HG03342 (cell line): ENCODE measurements around the gene DYNLT2.
"Not testable (repeated sequence)": the region's sequence is repeated elsewhere in the genome, so short reads cannot be mapped to it uniquely, and the experiment has no call there.

Experiments used
- ATAC-seq: cut with Tn5 transposase; IDR thresholded peaks from one replicate; pipeline ENCODE4 v1.9.1; 2021; ENCODE audit warnings: mild to moderate bottlenecking, moderate library complexity; ENCODE audit not compliant: unreplicated experiment

The DYNLT2 gene

DNA sequence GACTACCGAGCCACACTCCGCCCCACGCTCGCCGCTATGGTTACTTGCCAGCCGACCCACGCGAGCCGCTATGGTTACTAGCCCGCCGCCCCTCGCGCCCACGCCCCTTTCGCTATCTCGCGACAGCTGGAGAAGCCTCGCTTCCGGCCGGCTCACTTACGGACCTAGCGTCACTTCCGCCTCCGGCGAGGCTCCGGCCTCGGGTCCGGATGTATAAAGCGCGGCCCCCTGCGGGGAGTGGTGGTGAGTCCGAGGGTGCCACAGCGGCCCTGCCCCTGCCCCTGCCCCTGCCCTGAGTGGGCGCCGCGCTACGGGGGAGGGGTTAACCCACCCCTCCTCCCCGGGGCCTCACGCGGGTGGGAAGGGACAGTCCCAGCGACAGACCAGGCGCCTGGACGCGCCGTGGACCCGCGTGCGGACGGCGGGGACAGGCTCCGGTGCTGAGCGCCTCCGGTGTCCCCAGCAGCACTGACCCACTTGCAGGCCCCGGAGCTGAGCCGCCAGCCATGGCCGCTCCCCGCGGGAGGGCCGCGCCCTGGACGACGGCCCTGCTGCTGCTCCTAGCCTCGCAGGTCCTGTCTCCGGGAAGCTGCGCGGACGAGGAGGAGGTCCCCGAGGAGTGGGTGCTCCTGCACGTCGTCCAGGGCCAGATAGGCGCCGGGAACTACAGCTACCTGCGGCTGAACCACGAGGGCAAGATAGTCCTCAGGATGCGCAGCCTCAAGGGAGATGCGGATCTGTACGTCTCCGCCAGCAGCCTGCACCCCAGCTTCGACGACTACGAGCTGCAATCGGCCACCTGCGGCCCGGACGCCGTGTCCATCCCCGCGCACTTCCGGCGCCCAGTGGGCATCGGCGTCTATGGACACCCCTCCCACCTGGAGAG lies 49.2 kb downstream of the DYNLT2 start, which contains the start of the genes C6orf120 and WDR27:
Gene C6orf120, plus strand, starts transcription at position 173 of the 886 bp plus-strand sequence. Its CDS starts 334 bp downstream, at position 507.
Gene WDR27, minus strand, starts transcription at position 76 of the 886 bp plus-strand sequence. CDS start 13,024 bp downstream, outside the sequence.
- peak; percentile 95 for ATAC-seq

DNA sequence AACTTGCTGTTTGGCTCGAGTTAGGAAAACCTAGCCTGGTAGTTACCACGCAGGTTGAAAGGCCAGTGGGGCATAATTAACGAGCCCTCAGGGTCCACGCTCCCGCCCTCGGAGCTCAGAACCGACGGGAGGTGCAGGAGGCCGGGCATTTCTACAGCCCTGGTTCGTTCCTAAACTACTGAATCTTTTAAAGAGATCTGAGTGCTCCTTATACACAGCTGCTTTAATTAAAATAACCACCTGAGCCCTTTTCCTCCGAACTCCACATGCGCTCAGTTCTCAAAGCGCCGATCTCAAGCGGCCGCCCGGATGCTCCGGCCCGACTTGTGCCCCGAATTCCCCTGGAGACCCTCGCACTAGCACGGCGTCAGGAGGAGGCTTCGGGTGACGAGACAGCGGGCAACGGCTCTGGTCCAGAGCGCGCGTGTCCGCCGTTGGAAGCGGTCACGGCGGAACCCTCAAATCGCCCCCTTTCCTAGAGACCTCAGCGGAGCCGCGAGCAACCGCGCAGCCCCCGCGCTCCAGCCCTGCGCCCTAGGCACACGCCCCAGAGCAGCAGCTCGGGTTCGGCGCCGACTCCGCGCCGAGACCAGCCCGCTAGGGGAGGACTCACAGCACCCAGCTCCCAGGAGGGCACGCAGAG lies 49.9 kb downstream of the DYNLT2 start:
- ATAC-seq, result peak; percentile 6

DNA sequence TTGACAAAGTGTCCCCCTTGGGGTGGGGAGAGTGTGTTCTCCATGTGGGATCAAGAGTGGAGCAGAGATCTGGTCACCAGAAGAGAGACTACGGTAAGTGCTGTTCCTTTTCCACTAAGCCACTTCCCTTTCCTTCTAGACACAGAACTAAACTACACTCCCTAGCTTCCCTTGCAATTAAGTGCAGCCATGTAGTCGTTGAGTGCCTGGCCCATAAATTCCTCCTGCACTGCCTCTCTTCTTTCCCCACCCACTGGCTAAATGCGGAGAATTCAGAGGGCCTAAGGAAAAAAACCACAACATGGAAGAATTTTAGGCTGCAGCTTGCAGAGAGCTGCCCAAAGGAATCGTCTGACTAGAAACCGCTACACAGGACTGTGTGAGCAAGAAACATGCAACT lies 51.1 kb downstream of the DYNLT2 start:
- ATAC-seq, result no peak

DNA sequence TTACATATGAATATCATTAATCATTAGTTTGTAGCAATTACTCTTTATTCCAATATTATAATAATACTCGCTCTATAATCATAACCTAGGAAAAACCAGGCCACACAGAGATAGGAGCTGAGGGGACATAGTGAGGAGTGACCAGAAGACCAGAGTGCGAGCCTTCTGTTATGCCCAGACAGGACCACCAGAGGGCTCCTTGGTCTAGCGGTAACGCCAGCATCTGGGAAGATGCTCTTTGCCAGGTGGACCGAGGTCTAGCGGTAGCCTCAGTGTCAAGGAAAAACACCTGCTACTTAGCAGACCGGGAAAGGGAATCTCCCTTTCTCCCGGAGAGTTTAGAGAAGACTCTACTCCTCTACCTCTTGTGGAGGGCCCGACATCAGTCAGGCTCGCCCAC lies 54.3 kb downstream of the DYNLT2 start:
- ATAC-seq, result not testable (repeated sequence)

DNA sequence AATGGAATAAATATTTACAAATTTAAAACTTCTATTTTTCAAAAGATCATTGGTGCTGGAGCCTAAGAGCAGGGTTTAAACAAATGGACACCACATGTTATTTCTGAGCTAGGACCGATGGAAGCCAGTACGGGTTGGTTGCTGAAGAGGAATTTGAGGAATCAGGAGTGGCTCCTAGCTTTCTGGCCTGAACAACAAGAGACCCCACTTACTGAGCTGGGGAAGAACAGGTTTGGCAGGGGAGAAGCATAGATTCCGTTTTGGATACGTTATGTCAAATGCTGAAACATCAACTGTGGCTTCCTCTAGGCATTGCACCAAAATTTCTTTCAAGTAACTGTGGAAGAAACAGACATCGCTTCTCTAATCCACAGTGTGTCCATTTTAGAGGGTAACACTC lies 56.2 kb downstream of the DYNLT2 start:
- ATAC-seq, result no peak

DNA sequence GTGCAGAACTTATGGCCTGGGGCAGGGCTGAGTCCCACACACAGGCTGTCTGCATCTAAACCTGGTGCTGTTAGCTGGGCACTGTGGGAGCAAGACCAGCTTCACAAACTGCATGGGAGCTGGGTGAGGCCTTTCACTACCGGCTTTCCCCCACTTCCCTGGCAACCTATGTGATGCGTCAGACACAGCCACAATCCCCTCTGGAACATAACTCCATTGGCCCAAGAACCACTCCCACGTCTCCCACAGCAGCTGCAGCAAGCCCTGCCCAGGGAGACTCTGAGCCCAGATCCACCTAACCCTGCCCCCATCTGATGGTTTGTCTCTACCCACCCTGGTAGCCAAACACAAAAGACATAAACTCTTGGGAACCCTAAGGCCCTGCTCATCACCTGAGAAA lies 58.9 kb downstream of the DYNLT2 start:
- no peak for ATAC-seq

DNA sequence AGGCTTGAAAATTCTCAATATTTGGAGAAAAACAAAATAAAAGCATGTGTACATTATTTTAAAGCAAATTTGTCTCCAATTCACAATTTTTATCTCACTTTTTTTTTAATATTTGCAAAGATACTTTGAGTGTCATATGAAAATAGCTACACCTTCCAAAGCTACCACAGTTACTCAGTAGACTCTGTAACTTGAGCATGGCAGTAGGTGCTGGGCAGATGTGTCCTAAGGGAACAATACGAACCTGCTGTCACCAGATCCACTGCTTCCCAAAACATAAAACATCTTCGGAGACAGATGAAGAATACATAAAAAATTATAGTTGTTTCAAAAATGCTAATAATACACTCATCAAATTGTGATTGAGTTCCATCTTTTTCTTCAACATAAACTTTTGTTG lies 60.1 kb downstream of the DYNLT2 start:
- no peak for ATAC-seq
